Stimulated activated naive B cell treated with anti-CD40 and anti-IgM and Interleukin-4, amounts not matched to agents 10 μg/mL and 1 μg/mL and 100 μg/mL, for 72 hours (primary cell): ENCODE data around the gene LRRC17.

Experiments
- ATAC-seq, 2 donors: fragments of 150-1000 bp; cut with Tn5 transposase; replicated peaks; 2 replicates each; pipeline ENCODE4 v1.10.0; 2021; ENCODE audit warnings: moderate library complexity in 1 of 2
- DNase-seq: peaks from one replicate; pipeline ENCODE4 v3.0.0; 2021
- H3K27ac Mint-ChIP-seq: one replicate; pipeline ENCODE4 v1.8.0; 2022; ENCODE audit warnings: mild to moderate bottlenecking, mixed read lengths
- H3K27me3 Mint-ChIP-seq, 2 donors: one replicate each; pipeline ENCODE4 v1.8.0; 2022; ENCODE audit warnings: mixed read lengths in 2 of 2
- H3K36me3 Mint-ChIP-seq, 2 donors: one replicate each; pipeline ENCODE4 v1.8.0; 2022; ENCODE audit warnings: mixed read lengths in 2 of 2, mild to moderate bottlenecking in 1 of 2
- H3K4me1 Mint-ChIP-seq, 2 donors: one replicate each; pipeline ENCODE4 v1.8.0; 2022; ENCODE audit warnings: mixed read lengths in 2 of 2, mild to moderate bottlenecking in 1 of 2
- H3K4me3 Mint-ChIP-seq, 2 donors: one replicate each; pipeline ENCODE4 v1.8.0; 2022; ENCODE audit warnings: mild to moderate bottlenecking in 2 of 2, mixed read lengths in 2 of 2, moderate library complexity in 1 of 2
- H3K9me3 Mint-ChIP-seq, 2 donors: one replicate each; pipeline ENCODE4 v1.8.0; 2022; ENCODE audit warnings: mixed read lengths in 2 of 2, mild to moderate bottlenecking in 1 of 2

Gene LRRC17

DNA sequence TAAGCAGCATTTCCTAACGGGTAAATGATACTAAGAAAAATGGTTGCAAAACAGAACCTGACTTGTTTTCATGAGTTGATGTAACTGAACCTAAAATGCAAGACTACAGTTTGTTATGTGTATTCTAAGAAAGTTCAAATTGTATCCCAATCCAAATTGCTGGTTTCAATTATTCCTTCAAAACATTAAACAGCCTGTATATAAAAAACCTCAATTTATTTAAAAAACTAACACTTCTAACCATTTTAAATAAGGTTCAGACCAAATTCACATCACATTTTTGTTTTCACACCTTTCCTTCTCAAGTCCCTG is 80.9 kb downstream of the LRRC17 start:
- H3K27ac Mint-ChIP-seq: no peak overlapping the region
- ATAC-seq (no peak), DNase-seq (no peak)
- H3K36me3 Mint-ChIP-seq: no peaks in the 10 kb centered on the region
- H3K27me3 Mint-ChIP-seq: no peaks in the 10 kb centered on the region
- H3K4me3 Mint-ChIP-seq: no peak overlapping the region
- peaks cover 5 to 7% of the 10 kb centered on the region in 2 donors for H3K4me1 Mint-ChIP-seq
- no peaks in the 10 kb centered on the region for H3K9me3 Mint-ChIP-seq

DNA sequence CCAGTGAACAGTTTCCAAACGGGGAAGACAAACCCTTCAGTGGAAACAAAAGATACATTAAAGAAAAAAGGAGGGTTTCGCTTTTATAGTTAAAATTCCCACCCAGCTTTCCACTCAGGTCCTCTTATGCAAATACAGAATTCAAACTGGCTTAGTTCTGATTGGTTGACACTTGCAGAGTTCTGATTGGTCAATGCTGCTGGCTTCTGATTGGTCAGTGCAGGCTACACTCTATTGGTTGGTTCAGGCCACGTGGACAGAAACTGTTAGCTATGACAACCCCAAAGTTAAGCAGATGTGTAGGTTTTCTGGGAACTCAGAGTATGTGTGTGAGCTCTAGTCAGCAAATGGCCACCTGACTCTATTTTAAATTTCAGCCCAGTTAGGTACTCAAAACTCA is 81.8 kb downstream of the LRRC17 start:
- no peak for ATAC-seq
- no peaks in the 10 kb centered on the region for H3K27me3 Mint-ChIP-seq
- H3K27ac Mint-ChIP-seq: no peak overlapping the region
- DNase-seq: no peak
- H3K4me3 Mint-ChIP-seq: no peak overlapping the region
- H3K9me3 Mint-ChIP-seq: no peaks in the 10 kb centered on the region
- H3K36me3 Mint-ChIP-seq: no peaks in the 10 kb centered on the region
- no peaks in the 10 kb centered on the region for H3K4me1 Mint-ChIP-seq
